Lower leg skin (tissue), 3 donors: ENCODE results near the gene MUC6.

Experiments
- POLR2A ChIP-seq, 2 donors: fragments of 450-650 bp; IDR thresholded peaks; one replicate each; pipeline ENCODE4 v1.6.1; 2016 to 2017; ENCODE audit warnings: antibody characterized with exemption in 2 of 2, mild to moderate bottlenecking in 1 of 2, moderate library complexity in 1 of 2
- TF ChIP-seq, protein P1 (sequence below), 3 donors: fragments of 450-650 bp; IDR thresholded peaks; one replicate each; pipeline ENCODE4 v1.5.1; 2016; ENCODE audit warnings: antibody characterized with exemption in 3 of 3, mild to moderate bottlenecking in 3 of 3, moderate library complexity in 2 of 3

DNA sequence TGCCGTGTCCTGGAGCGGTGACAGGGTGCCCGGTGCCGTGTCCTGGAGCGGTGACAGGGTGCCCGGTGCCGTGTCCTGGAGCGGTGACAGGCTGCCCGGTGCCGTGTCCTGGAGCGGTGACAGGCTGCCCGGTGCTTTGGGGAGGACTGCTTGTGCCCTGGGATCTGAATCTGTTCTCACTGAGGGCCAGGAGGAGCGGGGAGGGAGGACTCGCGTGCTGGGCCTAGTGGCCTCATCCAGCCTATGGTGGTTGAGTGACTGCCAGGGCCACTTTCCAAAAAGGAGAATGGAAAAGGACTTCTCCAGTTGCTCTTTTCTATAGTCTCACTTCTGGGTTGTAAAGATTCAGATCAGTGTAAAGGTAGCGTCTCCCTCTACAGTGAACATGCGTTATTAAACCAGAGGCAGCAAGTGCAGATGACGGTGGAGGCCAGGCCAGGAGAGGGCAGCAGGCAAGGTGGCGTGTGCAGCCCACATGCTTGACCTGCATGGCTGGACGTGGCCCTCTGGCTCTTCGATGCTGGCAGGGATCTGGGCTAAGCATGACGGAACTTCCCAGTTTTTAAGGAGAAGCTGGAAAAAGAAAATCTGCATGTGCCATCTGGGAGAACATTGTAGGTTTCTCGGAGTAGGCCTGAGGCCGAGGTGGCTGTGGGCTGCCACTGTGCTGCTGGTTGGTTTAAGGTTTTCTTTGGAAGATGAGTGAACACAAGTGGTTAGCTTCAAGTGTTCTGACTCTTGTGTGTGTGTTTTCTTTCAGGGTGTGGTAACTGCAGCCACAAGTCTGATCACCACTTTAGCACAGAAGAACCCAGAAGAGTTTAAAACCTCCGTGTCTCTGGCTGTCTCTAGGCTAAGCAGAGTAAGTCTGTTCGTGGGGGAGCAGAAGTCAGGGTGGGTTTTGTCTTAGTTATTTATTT is 55.8 kb downstream of the MUC6 start:
- no peak for TF ChIP-seq POLR2A (IDR thresholded peaks at IDR 0.05)
- TF ChIP-seq, protein P1, sequence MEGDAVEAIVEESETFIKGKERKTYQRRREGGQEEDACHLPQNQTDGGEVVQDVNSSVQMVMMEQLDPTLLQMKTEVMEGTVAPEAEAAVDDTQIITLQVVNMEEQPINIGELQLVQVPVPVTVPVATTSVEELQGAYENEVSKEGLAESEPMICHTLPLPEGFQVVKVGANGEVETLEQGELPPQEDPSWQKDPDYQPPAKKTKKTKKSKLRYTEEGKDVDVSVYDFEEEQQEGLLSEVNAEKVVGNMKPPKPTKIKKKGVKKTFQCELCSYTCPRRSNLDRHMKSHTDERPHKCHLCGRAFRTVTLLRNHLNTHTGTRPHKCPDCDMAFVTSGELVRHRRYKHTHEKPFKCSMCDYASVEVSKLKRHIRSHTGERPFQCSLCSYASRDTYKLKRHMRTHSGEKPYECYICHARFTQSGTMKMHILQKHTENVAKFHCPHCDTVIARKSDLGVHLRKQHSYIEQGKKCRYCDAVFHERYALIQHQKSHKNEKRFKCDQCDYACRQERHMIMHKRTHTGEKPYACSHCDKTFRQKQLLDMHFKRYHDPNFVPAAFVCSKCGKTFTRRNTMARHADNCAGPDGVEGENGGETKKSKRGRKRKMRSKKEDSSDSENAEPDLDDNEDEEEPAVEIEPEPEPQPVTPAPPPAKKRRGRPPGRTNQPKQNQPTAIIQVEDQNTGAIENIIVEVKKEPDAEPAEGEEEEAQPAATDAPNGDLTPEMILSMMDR (IDR thresholded peaks at IDR 0.05) = no peak
